ENCODE measurements around the gene DIDO1.
A peak's percentile ranks its signal among the peaks of the same experiment; 100 is the strongest.

DIDO1 gene

DNA sequence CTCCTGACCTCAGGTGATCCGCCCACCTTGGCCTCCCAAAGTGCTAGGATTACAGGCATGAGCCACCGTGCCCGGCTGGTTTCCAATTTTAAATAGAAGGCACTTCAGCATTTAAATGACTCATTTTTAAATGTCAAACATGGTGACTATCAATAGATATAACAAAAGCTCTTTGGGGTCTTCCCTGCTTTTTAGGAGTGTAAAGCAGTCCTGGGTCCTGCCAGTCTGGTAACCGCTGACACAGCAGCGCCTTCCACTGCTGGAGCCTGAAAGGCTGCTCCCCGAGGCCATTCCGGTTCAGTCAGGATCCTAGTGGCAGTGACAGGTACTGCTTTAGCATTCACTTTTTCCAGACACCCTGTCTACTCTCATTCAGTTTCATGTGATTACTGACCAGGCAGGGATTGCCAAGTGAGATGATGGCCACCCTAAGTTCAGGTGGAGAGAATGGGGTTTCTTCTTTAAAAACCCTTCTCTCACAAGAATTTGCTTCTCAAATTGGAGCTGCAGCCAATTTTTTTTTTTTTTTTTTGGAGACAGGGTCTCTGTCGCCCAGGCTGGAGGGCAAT lies 5.1 kb downstream of the DIDO1 start:
- no peak for DNase-seq (ENCODE audit: low read depth)
- TF ChIP-seq, protein P1, sequence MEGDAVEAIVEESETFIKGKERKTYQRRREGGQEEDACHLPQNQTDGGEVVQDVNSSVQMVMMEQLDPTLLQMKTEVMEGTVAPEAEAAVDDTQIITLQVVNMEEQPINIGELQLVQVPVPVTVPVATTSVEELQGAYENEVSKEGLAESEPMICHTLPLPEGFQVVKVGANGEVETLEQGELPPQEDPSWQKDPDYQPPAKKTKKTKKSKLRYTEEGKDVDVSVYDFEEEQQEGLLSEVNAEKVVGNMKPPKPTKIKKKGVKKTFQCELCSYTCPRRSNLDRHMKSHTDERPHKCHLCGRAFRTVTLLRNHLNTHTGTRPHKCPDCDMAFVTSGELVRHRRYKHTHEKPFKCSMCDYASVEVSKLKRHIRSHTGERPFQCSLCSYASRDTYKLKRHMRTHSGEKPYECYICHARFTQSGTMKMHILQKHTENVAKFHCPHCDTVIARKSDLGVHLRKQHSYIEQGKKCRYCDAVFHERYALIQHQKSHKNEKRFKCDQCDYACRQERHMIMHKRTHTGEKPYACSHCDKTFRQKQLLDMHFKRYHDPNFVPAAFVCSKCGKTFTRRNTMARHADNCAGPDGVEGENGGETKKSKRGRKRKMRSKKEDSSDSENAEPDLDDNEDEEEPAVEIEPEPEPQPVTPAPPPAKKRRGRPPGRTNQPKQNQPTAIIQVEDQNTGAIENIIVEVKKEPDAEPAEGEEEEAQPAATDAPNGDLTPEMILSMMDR (IDR thresholded peaks at IDR 0.05; ENCODE audit: control insufficient read depth, extremely low read depth, insufficient read depth), result peak; percentile 31; the same call in 1 of the 2 replicates

DNA sequence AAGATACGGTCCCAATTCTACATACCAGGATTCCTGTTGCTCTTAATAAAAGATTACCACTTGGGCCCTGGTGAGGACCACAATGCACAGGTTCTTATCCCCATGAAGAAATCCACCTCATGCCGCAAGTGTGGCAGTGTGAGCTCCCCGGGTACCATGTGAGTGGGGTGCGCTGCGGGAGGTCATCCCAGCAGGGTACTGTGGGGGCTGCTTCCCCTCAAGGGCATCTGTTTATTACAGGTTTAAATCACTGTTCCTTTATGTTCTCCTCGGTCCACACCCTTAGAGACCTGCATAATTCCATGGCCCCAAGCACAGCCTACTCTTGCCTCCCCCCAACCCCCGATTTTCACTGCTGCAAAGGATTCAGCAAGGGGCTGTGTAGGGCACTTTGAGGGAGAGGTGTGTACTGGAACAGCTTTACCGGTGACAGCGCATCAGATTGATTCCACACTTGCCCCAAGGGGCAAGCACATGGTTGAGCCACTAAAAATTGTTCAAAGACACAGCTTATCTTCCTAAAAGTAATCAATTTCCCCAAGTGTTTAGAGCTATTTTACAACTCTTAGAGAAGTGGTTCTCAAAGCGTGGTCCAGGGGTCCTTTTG lies 6.2 kb downstream of the DIDO1 start:
- no peak for DNase-seq (ENCODE audit: low read depth)
- H3K4me3 ChIP-seq (ENCODE audit: low read depth, low read length), result no peak overlapping the region
- TF ChIP-seq, protein P1 (IDR thresholded peaks at IDR 0.05; ENCODE audit: control insufficient read depth, extremely low read depth, insufficient read depth), result no peak

More for the DNA sequence above, 5.1 kb downstream of the DIDO1 start:
- no peak overlapping the region for H3K4me3 ChIP-seq (ENCODE audit: low read depth, low read length)

DNA sequence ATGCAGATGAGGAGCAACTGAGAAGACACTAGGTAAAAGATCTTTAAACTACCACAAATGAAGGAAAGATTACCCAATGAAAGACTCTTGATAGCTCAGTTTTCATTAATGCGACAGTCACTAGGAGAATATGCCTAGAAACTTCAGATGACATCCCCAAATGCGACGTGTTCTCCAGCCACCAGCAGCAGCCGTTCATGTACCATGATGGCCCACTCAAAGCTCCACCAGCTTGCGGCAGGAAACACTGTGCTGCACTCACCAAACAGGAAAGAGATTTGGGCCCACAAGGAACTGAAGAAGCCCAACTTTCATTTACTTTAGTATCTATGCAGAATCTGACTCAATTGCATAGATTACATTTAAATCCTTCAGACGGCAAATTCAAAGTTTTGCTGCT lies 7.5 kb downstream of the DIDO1 start:
- TF ChIP-seq, protein P1 (IDR thresholded peaks at IDR 0.05; ENCODE audit: control insufficient read depth, extremely low read depth, insufficient read depth), result no peak
- no peak overlapping the region for H3K4me3 ChIP-seq (ENCODE audit: low read depth, low read length)
- no peak for DNase-seq (ENCODE audit: low read depth)

DNA sequence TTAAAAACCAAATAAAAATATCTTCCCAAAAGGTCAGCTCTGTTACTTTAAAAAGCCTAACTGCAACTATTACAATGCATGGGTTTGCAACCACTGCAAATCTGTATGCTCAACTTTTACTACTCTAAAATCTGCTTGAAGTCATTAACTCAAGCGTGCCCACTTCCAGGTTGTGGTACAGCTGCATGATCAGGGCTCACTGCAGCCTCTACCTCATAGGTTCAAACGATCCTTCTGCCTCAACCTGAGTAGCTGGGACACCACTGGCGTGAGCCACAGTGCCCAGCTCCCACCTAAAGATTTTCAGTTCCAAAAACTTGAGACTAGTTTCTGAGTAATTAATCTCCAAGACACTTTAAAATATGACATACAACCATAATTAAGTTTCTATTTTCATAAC lies 8.2 kb downstream of the DIDO1 start:
- DNase-seq (ENCODE audit: low read depth), result no peak
- H3K4me3 ChIP-seq (ENCODE audit: low read depth, low read length), result no peak overlapping the region
- TF ChIP-seq, protein P1 (IDR thresholded peaks at IDR 0.05; ENCODE audit: control insufficient read depth, extremely low read depth, insufficient read depth), result no peak

DNA sequence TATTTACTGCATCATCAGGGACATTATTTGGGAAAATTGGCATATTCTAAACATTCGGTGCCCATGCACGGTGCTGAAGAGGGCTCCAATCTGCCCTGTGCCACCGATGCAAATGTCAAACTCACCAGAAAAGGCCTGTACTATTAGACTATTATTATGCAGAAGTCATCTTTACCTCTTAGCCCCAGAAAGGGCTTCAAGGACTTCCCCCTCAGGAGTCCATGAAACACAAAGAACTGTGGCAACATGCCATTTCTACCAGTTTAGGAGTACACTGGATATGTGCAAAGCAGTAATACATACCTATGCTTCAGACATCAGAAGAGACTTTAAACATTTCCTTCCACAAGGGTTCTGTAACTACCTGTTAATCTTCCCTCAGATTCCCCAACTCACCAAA lies 8.6 kb downstream of the DIDO1 start:
- TF ChIP-seq, protein P1 (IDR thresholded peaks at IDR 0.05; ENCODE audit: control insufficient read depth, extremely low read depth, insufficient read depth), result no peak
- no peak overlapping the region for H3K4me3 ChIP-seq (ENCODE audit: low read depth, low read length)
- no peak for DNase-seq (ENCODE audit: low read depth)

DNA sequence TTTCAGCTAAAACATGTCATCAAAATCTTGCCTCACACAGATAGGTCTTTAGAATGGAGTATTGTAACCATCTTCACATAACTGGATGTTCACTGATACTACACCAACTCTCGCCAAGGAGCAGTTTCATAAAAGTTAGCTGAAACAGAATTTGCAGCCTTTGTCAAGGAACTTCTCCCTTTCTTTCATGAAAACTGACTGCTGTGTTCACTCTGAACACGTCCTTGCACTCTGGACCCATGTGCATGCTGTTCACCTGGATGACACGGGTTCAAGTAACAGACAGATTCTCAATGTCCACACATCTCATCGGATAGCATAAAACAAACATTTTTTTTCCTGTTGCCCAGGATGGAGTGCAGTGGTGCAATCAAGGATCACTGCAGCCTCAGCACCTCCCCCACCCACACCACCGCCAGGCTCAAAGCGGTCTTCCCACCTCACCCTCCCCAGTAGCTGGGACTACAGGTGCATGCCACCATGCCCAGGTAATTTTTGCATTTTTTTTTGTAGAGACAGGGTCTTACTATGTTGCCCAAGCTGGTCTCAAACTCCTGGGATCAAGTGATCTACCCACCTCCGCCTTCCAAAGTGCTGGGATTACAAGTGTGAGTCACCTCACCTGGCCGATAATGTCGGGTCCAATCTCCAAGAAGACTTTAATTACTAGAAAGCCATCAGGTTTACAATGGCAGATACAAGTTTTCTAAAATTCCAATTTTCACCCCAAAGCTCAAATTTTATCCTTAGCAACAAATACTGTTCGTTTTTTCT lies 9.4 kb downstream of the DIDO1 start:
- TF ChIP-seq, protein P1 (IDR thresholded peaks at IDR 0.05; ENCODE audit: control insufficient read depth, extremely low read depth, insufficient read depth), result no peak
- no peak for DNase-seq (ENCODE audit: low read depth)
- H3K4me3 ChIP-seq (ENCODE audit: low read depth, low read length), result no peak overlapping the region

Data from LNCaP clone FGC (cell line).